GM10847 (cell line): ENCODE measurements around the gene KRTAP9-6.
"Not testable (repeated sequence)": the region's sequence is repeated elsewhere in the genome, so short reads cannot be mapped to it uniquely, and the experiment has no call there.

ENCODE experiments used
- POLR2A ChIP-seq: IDR thresholded peaks from 2 replicates; pipeline ENCODE4 v1.6.1; 2011; ENCODE audit not compliant: insufficient read length; ENCODE audit errors: extremely low read depth

The KRTAP9-6 gene, protein sequence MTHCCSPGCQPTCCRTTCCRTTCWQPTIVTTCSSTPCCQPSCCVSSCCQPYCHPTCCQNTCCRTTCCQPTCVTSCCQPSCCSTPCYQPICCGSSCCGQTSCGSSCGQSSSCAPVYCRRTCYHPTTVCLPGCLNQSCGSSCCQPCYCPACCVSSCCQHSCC

DNA sequence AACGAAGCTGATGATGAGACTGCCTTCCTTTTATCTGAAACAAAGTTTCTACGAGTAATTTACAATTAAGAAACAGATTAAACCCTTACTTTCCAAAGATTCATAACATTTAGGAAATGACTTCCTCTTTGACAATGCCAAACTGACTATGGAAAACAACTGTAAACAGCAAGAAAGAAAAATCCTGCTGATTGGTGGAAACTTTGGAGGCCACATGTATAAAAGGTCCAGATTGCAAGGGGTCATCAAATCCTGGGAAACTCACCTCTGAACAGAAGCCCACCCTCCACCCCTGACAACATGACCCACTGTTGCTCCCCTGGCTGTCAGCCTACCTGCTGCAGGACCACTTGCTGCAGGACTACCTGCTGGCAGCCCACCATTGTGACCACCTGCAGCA is at the start of gene KRTAP9-6:
Gene KRTAP9-6 (plus strand): TSS at position 301 of the 400 bp plus-strand sequence. CDS start 0 bp downstream, at position 301.
- TF ChIP-seq POLR2A = no peak

DNA sequence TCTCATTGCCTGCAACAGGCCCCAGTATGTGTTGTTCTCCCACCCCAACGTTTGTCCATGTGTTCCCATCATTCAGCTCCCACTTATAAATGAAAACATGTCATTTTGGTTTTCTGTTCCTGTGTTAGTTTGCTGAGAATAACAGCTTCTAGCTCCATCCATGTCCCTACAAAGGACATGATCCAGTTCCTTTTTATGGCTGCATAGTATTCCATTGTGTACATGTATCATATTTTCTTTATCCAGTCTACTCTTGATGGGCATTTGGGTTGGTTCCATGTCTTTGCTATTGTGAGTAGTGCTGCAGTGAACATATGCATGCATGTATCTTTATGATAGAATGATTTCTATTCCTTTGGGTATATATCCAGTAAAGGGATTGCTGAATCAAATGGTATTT is 49.5 kb upstream of the KRTAP9-6 start:
- TF ChIP-seq POLR2A = no peak

DNA sequence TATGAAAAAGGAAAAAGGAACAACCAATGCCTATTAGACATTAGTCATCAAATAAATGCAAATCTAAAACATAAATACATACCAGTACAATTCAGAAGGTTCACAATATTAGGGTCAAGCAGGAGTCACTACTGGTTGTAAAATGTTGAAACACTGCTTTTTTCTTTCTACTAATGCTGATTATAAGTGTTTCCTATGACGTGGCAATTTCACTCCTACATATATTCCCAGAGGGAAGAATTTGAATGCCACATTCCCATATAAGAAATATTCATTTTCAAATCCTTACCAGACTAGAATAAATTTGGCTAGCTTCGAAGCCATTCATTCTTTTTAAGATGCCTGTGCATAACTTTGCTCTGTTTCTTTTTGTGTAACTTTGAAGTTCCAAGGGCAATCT is 41.4 kb upstream of the KRTAP9-6 start:
- TF ChIP-seq POLR2A = no peak

DNA sequence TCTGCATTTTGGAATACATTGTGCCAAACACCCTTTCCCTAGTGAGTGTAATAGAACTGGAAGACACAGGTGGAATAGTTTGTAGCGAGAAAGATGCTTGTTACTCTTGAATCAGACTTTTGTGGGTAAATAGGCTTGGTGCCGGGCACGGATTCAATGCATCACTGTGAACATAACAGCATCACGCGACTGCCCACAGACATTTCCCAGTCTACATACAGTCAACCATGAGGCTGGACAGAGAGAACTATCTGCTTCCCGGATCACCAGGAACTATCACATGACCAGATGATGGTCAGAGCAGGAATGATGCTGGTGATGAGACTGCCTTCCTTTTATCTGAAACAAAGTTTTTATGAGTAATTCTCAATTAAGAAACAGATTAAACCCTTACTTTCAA is 39.1 kb upstream of the KRTAP9-6 start:
- no peak for TF ChIP-seq POLR2A

DNA sequence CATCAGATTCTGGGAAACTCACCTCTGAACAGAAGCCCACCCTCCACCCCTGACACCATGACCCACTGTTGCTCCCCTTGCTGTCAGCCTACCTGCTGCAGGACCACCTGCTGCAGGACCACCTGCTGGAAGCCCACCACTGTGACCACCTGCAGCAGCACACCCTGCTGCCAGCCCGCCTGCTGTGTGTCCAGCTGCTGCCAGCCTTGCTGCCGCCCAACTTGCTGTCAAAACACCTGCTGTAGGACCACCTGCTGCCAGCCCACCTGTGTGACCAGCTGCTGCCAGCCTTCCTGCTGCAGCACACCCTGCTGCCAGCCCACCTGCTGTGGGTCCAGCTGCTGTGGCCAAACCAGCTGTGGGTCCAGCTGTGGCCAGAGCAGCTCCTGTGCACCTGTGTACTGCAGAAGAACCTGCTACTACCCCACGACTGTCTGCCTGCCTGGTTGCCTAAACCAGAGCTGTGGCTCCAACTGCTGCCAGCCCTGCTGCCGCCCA is 38.5 kb upstream of the KRTAP9-6 start, which contains the start of gene KRTAP9-2:
Gene KRTAP9-2 (plus strand): TSS at position 51 of the 498 bp plus-strand sequence. CDS start 7 bp downstream, at position 58.
- TF ChIP-seq POLR2A = not testable (repeated sequence)

DNA sequence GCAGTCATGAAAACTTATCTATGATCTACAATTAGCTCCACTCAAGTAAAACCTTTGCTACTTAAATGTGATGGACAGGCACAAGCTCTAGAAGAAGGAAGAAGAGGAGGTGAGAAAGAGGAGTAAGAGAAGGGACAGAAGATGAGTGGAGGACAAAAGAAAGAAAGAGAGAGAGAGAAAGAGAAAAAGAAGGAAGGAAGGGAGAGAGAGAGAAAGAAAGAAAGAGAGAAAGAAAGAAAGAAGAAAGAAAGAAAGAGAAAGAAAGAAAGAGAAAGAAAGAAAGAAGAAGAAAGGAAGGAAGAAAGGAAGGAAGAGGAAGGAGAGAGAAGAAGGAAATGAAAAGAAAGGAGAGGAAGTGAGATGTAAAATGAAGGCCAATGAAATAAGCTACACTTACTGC is 35.1 kb upstream of the KRTAP9-6 start:
- TF ChIP-seq POLR2A = no peak

DNA sequence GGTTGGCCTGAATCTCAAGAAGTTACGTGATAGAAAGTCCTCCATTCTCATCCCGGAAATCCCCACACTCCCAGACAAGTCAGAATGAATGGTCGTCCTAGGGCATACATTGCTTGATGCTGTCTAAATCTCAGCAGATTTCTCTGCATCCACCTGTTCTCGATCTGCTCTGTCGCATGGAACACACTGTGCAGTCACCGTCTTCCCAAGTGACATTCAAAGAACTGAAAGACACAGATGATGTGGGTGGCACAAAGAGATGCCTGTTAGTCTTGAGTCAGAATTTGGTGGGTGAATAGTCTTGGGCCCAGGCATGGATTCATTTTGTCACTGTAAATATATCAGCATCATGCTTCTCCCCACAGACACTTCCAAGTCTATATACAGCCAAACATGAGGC is 33.4 kb upstream of the KRTAP9-6 start:
- TF ChIP-seq POLR2A = no peak

DNA sequence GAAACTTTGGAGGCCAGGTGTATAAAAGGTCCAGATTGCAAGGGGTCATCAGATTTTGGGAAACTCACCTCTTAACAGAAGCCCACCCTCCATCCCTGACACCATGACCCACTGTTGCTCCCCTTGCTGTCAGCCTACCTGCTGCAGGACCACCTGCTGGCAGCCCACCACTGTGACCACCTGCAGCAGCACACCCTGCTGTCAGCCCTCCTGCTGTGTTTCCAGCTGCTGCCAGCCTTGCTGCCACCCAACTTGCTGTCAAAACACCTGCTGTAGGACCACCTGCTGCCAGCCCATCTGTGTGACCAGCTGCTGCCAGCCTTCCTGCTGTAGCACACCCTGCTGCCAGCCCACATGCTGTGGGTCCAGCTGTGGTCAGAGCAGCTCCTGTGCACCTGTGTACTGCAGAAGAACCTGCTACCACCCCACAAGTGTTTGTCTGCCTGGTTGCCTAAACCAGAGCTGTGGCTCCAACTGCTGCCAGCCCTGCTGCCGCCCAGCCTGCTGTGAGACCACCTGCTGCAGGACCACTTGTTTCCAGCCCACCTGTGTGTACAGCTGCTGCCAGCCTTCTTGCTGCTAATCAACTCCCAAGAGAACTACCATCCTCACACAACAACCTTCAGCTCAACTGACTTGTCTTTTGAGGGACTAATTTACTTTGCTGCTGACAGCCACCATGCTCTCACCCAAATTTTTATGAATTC is 32.6 kb upstream of the KRTAP9-6 start, which contains the start of gene KRTAP9-3:
Gene KRTAP9-3 (plus strand): TSS at position 51 of the 707 bp plus-strand sequence. CDS start 53 bp downstream, at position 104.
- TF ChIP-seq POLR2A = not testable (repeated sequence)

DNA sequence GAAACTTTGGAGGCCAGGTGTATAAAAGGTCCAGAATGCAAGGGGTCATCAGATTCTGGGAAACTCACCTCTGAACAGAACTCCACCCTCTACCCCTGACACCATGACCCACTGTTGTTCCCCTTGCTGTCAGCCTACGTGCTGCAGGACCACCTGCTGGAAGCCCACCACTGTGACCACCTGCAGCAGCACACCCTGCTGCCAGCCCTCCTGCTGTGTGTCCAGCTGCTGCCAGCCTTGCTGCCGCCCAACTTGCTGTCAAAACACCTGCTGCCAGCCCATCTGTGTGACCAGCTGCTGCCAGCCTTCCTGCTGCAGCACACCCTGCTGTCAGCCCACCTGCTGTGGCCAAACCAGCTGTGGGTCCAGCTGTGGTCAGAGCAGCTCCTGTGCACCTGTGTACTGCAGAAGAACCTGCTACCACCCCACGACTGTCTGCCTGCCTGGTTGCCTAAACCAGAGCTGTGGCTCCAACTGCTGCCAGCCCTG is 27.2 kb upstream of the KRTAP9-6 start, which contains the start of gene KRTAP9-8:
Gene KRTAP9-8 (plus strand): TSS at position 51 of the 489 bp plus-strand sequence. CDS start 53 bp downstream, at position 104.
- TF ChIP-seq POLR2A = not testable (repeated sequence)

DNA sequence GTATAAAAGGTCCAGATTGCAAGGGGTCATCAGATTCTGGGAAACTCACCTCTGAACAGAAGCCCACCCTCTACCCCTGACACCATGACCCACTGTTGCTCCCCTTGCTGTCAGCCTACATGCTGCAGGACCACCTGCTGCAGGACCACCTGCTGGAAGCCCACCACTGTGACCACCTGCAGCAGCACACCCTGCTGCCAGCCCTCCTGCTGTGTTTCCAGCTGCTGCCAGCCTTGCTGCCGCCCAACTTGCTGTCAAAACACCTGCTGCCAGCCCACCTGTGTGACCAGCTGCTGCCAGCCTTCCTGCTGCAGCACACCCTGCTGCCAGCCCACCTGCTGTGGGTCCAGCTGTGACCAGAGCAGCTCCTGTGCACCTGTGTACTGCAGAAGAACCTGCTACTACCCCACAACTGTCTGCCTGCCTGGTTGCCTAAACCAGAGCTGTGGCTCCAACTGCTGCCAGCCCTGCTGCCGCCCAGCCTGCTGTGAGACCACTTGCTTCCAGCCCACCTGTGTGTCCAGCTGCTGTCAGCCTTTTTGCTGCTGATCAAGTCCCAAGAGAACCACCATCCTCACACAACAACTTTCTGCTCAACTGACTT is 15.4 kb upstream of the KRTAP9-6 start, which contains the start of gene KRTAP9-4:
Gene KRTAP9-4 (plus strand): TSS at position 51 of the 604 bp plus-strand sequence. CDS start 34 bp downstream, at position 85.
- not testable (repeated sequence) for TF ChIP-seq POLR2A

DNA sequence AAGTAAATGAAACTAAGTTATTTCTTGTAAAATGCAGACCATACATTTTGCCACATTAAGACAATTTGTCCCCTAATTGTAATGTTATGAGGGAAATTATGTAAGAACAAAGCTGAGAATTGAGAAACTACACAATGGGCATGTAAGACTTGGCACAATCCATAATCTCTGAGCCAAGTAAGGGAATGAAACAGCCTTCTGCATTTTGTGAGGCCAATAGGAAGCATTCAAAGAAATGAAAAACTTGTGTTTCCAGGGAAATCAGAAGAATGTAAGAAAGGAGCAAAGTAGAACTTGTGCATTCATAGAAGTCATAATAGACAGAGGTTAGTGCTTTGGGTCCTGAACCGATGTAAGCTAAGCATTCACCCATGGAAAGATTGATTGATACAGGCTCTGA is 13.9 kb upstream of the KRTAP9-6 start:
- TF ChIP-seq POLR2A = no peak

DNA sequence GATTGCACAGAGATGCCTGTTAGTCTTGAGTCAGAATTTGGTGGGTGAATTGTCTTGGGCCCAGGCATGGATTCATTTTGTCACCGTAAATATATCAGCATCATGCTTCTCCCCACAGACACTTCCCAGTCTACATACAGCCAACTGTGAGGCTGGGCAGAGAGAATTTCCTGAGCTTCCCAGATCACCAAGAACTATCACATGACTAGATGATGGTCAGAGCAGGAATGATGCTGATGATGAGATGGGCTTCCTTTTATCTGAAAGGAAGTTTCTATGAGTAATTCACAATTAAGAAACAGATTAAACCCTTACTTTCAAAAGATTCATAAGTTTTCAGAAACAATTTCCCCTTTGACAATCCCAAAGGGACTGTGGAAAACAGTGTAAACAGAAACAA is 10.3 kb upstream of the KRTAP9-6 start:
- TF ChIP-seq POLR2A = no peak

DNA sequence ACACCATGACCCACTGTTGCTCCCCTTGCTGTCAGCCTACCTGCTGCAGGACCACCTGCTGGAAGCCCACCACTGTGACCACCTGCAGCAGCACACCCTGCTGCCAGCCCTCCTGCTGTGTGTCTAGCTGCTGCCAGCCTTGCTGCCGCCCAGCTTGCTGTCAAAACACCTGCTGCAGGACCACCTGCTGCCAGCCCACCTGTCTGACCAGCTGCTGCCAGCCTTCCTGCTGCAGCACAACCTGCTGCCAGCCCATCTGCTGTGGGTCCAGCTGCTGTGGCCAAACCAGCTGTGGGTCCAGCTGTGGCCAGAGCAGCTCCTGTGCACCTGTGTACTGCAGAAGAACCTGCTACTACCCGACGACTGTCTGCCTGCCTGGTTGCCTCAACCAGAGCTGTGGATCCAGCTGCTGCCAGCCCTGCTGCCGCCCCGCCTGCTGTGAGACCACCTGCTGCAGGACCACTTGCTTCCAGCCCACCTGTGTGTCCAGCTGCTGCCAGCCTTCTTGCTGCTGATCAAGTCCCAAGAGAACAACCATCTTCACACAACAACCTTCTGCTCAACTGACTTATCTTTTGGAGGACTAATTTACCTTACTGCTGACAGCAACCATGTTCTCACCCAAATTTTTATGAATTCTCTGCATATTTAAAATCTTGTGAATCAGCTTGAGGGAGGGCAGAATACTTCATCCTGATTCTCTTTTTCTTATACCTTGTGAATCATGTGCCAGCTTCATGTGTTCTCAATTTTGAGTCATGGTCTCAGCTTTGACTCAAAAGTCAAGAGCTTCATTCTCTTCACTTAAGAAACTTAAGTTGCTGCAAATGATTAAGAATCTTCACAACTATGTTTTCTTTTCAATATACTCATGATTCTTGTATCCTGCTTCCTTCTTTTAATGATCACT is 9.5 kb upstream of the KRTAP9-6 start, which contains the start of gene KRTAP9-9:
Gene KRTAP9-9 (plus strand): TSS at position 4 of the 910 bp plus-strand sequence.
- TF ChIP-seq POLR2A = not testable (repeated sequence)

DNA sequence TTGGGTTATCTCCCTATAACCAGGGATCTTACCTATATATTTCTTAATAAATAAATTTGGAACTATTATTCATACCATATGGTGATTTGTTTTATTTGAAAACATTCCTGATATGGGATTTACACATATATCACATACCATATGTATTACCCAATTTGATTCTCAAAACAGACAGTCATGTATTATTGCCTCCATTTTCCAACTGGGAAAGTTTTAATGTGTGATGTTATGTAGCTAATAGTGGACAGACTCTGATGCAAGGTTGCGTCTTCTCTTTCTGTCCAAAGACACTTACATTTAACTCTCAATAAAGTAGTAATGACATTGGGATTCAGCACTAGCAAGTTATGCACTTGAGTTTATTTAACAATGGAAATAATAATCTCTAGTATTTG is 8.9 kb upstream of the KRTAP9-6 start:
- no peak for TF ChIP-seq POLR2A
